Peyer's patch (tissue), 4 donors: ENCODE results near the gene CERS2.

Experiments
- POLR2A ChIP-seq, 2 donors: fragments of 450-650 bp; IDR thresholded peaks; one replicate each; pipeline ENCODE4 v1.5.1; 2017; ENCODE audit warnings: antibody characterized with exemption in 2 of 2, mild to moderate bottlenecking in 2 of 2, moderate library complexity in 2 of 2
- TF ChIP-seq, protein P1 (sequence below), 6 experiments: fragments of 450-650 bp in 4 of 6; fragments of 200-600 bp in 2 of 6; sonication (generic) in 1 of 6; IDR thresholded peaks; one replicate each; pipeline ENCODE4 v1.5.1; 2017 to 2019; ENCODE audit warnings: antibody characterized with exemption in 6 of 6, mild to moderate bottlenecking in 3 of 6, moderate library complexity in 1 of 6

DNA sequence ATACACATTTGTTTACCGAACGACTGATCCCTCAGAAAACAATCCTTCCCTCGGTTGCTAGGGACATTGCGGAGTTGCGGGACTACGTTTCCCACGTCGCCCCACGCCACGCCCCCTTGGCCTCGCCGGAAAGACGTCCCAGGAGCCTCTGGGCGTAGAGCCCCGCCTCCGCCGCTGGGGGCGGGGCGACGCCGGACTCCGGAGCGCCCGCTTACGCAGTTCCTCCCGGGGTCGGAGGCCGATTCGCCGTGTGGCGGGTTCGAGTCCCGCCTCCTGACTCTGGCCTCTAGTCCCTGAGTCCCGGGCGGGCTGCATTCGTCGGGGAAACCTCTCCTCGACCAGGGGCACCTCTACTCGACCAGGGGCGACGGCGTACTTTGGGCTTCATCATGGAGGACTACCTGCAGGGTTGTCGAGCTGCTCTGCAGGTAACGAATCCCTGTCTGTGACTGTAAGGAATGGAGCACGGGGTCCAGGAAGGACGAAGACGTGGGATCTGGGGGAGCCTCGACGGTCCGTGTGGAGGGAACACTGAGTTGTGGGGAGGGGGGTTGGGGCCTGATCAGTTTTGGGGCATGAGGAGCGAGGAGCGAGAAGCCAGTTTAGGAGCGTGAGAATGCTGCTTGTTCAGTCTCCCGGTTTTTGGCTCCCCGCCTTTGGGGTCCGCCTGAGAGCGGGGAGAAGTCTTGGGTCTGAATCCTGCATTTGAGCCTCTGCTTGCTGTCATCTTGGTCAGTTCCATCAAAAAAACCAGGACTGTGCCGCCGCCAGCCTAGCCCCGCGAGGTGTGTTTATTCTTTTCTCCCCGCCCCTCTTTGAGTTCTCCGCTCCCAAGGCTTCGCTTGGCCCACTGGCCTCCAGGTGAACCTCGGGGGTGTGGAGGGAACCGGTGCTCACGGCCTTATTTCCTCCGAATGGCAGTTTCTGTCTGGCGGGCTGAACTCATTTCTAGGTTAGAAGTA lies 33.9 kb upstream of the CERS2 start, which contains the start of gene PRUNE1:
- TF ChIP-seq, protein P1, sequence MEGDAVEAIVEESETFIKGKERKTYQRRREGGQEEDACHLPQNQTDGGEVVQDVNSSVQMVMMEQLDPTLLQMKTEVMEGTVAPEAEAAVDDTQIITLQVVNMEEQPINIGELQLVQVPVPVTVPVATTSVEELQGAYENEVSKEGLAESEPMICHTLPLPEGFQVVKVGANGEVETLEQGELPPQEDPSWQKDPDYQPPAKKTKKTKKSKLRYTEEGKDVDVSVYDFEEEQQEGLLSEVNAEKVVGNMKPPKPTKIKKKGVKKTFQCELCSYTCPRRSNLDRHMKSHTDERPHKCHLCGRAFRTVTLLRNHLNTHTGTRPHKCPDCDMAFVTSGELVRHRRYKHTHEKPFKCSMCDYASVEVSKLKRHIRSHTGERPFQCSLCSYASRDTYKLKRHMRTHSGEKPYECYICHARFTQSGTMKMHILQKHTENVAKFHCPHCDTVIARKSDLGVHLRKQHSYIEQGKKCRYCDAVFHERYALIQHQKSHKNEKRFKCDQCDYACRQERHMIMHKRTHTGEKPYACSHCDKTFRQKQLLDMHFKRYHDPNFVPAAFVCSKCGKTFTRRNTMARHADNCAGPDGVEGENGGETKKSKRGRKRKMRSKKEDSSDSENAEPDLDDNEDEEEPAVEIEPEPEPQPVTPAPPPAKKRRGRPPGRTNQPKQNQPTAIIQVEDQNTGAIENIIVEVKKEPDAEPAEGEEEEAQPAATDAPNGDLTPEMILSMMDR (IDR thresholded peaks at IDR 0.05), result peak in 3 of 6 experiments; percentile 11 to 28 (median 21)
- TF ChIP-seq POLR2A (IDR thresholded peaks at IDR 0.05), result peak; percentile 46 to 54
